Measurements from ENCODE around the gene MRPL42.

GRCh38 chr12:93547778-93548177, 80.5 kb downstream of the MRPL42 start:
- TF ChIP-seq CTCF (IDR thresholded peaks at IDR 0.05) (no peak), EZH2 (IDR thresholded peaks at IDR 0.05) (no peak), EZH2phosphoT487 (IDR thresholded peaks at IDR 0.05) (no peak)

All from neural progenitor cell (in vitro differentiated cells).